DOHH2 (cell line): ENCODE results near the gene FIGNL2.

Experiments
- CTCF ChIP-seq: fragments of 200-600 bp; sonication (generic); IDR thresholded peaks from one replicate; pipeline ENCODE4 v1.5.1; 2014; ENCODE audit warnings: antibody characterized with exemption, mild to moderate bottlenecking, low read depth, low read length; ENCODE audit not compliant: poor library complexity, severe bottlenecking
- EZH2phosphoT487 ChIP-seq: fragments of 200-600 bp; sonication (generic); IDR thresholded peaks from 2 replicates; pipeline ENCODE4 v1.6.1; 2017; ENCODE audit warnings: borderline replicate concordance, mild to moderate bottlenecking, antibody characterized with exemption, low read length, moderate library complexity, mixed read lengths

DNA sequence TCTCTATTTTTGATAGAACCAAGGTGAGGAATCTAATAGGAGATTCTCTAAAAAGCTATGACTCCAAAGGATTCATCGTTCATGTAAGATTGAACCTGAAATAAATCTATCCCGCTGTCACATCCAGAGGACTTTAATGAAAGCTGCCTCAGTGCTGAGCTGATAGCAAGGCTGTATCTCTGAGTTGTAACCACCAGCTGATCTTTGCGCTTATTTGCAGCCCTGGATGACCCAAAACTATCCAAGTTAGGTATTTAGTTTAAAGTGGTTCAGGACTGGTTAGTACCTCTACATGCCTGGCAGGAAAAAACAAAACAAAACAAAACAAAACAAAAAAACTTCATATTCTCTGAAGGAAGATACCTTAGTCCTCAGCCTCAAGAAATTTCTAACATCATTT, 30.6 kb upstream of the FIGNL2 start:
- no peak for TF ChIP-seq CTCF
- no peak for TF ChIP-seq EZH2phosphoT487
